CD4-positive, alpha-beta memory T cell (primary cell): Measurements from ENCODE around the gene MTCL1. TPM values are rescaled to one million over a fixed set of nuclear protein-coding genes. Genes with fewer than 3 reads are reported as not detected.

ENCODE experiments used
- CTCF ChIA-PET: fragments of 350-600 bp; sonication (Branson Sonifier 250); formaldehyde crosslinking; loops from one replicate; lab custom pipeline; 2021; ENCODE audit warnings: inconsistent platforms; ENCODE audit not compliant: partially characterized antibody; lab: Charles Lee
- POLR2A ChIA-PET: fragments of 350-600 bp; sonication (Branson Sonifier 250); formaldehyde crosslinking; loops from one replicate; lab custom pipeline; 2021; ENCODE audit not compliant: partially characterized antibody; lab: Charles Lee
- DNase-seq, 5 donors: peaks; one replicate each; pipeline versions ENCODE4 v3.0.0 to v3.0.0-alpha.2; 2020 to 2022; ENCODE audit warnings: mixed read lengths in 1 of 5
- H3K27ac ChIP-seq: one replicate; pipeline ENCODE4 v1.7.0; 2013; ENCODE audit warnings: low read depth, low read length
- H3K27me3 ChIP-seq: 2 replicates; pipeline ENCODE4 v1.7.0; 2013; ENCODE audit warnings: mild to moderate bottlenecking, low read length, moderate library complexity; ENCODE audit not compliant: insufficient read depth
- H3K36me3 ChIP-seq: 2 replicates; pipeline ENCODE4 v1.7.0; 2013; ENCODE audit warnings: mild to moderate bottlenecking, low read length, moderate library complexity; ENCODE audit not compliant: insufficient read depth
- H3K4me1 ChIP-seq: 2 replicates; pipeline ENCODE4 v1.7.0; 2013; ENCODE audit warnings: mild to moderate bottlenecking, low read length, moderate library complexity; ENCODE audit not compliant: insufficient read depth
- H3K4me3 ChIP-seq, 2 donors: one replicate each; pipeline ENCODE4 v1.7.0; 2013; ENCODE audit warnings: low read length in 2 of 2, mild to moderate bottlenecking in 1 of 2
- H3K9me3 ChIP-seq, 2 donors: one replicate each; pipeline ENCODE4 v1.7.0; 2013; ENCODE audit warnings: low read length in 2 of 2, control low read depth in 1 of 2; ENCODE audit not compliant: control insufficient read depth in 1 of 2
- H3K27ac Mint-ChIP-seq, 7 donors: one replicate each; pipeline ENCODE4 v1.8.0; 2020 to 2021; ENCODE audit warnings: mixed read lengths in 7 of 7, mild to moderate bottlenecking in 6 of 7, inconsistent platforms in 3 of 7, moderate library complexity in 3 of 7
- H3K27me3 Mint-ChIP-seq, 2 donors: one replicate each; pipeline ENCODE4 v1.8.0; 2020 to 2021; ENCODE audit warnings: mixed read lengths in 2 of 2
- H3K36me3 Mint-ChIP-seq, 2 donors: one replicate each; pipeline ENCODE4 v1.8.0; 2020 to 2021; ENCODE audit warnings: mixed read lengths in 2 of 2, inconsistent platforms in 1 of 2, mild to moderate bottlenecking in 1 of 2
- H3K4me1 Mint-ChIP-seq, 4 donors: one replicate each; pipeline ENCODE4 v1.8.0; 2020 to 2021; ENCODE audit warnings: mixed read lengths in 4 of 4, mild to moderate bottlenecking in 1 of 4
- H3K4me3 Mint-ChIP-seq, 8 donors: one replicate each; pipeline ENCODE4 v1.8.0; 2020 to 2021; ENCODE audit warnings: mixed read lengths in 8 of 8, mild to moderate bottlenecking in 7 of 8, moderate library complexity in 6 of 8, inconsistent platforms in 3 of 8
- H3K9me3 Mint-ChIP-seq, 8 donors: one replicate each; pipeline ENCODE4 v1.8.0; 2020 to 2021; ENCODE audit warnings: mixed read lengths in 8 of 8, mild to moderate bottlenecking in 5 of 8, inconsistent platforms in 3 of 8, moderate library complexity in 1 of 8
- intact Hi-C: fragments of 100-400 bp; cut with micrococcal nuclease; formaldehyde crosslinking; loops from one replicate; pipeline ENCODE4 v1.15.1; 2023
- polyA plus RNA-seq, 2 donors: library from polyadenylated mRNA; unstranded; fragments of 300-500 nt; fragmentation: Illumina TruSeq; gene quantifications; one replicate each; pipeline ENCODE4 v1.2.3, GENCODE V29; 2021
- total RNA-seq, 2 experiments: library from RNA; stranded (reverse); gene quantifications; one replicate each; pipeline ENCODE4 v1.2.3, GENCODE V29; 2021

The MTCL1 gene
- total and polyA plus RNA-seq, 4 experiments from 2014 or later = 0.29 to 0.36 TPM; not detected in 2

GRCh38 chr18:8785855-8786482, 80.6 kb downstream of the MTCL1 start:
- POLR2A ChIA-PET = no interaction called here

DNA sequence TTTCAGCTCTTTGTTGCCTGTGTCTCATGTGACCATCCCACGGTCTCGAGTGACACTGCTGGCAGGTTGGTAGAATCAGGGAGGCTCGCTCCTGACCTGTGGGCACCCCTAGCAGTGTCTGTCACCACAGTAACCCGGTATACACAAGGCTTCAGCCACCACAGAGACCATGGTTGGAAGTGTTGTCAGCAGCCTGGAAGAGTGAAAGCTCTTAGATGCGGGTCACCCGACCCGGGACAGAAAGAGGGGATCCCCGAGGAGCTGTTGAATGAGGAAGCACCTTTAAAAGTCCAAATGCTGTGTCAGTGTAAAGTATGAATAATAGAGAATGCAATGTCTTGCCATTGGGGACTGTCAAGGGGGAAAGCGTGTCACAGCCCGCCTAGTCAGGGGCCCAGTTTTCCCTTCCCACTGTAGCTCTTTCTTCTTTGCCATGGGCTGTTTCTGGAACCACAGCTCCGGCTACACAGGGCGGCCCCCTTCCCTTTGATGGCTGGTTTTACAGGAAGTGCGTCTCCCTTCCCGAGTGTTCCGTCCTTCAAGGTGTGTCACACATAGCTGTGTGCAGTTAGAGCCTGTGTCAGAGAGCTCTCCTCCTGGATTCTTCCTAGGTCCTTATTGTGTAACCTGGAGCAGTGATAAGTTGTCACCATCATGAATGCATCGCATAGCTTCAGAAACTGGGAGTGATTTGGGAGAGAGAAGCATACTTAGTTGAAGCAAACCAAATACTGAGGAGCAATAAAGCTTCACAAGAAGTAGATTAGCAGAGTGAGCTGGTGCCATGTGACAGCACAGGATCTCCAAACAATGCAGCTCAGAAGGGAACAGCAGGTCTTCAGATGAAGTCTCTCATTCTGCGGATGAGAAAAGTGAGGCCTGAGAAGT, 81.4 kb downstream of the MTCL1 start:
- intact Hi-C loops = no loop called here
- no peaks in the 10 kb centered on the region for H3K36me3 Mint-ChIP-seq
- Histone ChIP-seq H3K9me3 (no peaks in the 10 kb centered on the region), H3K36me3 (no peaks in the 10 kb centered on the region), H3K27me3 (no peaks in the 10 kb centered on the region), H3K4me1 (no peaks in the 10 kb centered on the region), H3K4me3 (no peak overlapping the region), H3K27ac (no peak overlapping the region)
- H3K27ac Mint-ChIP-seq = peak overlapping the region in 1 of 7 donors; percentile 22
- H3K27me3 Mint-ChIP-seq = peaks cover 3% of the 10 kb centered on the region in 2 donors
- CTCF ChIA-PET = interaction anchor here (1.3 to 1.6 kb wide), 3 partner anchors 11 to 201 kb away, joined by 4 to 6 read pairs (median 5); no protein-coding TSS in a partner anchor
- DNase-seq = peak in 1 of 5 donors; percentile 43
- POLR2A ChIA-PET = interaction anchor here (0.6 kb wide), 1 partner anchor 50 kb away, joined by 4 read pairs; no protein-coding TSS in a partner anchor
- H3K4me3 Mint-ChIP-seq = peak overlapping the region in 1 of 8 donors; percentile 20
- H3K9me3 Mint-ChIP-seq = no peaks in the 10 kb centered on the region
- H3K4me1 Mint-ChIP-seq = peaks cover 2 to 9% (median 5%) of the 10 kb centered on the region in 4 donors

More at GRCh38 chr18:8785855-8786482, 80.6 kb downstream of the MTCL1 start:
- no peaks in the 10 kb centered on the region for H3K27me3 ChIP-seq
- intact Hi-C loops = no loop called here
- Mint-ChIP-seq H3K4me3 (no peak overlapping the region), H3K9me3 (no peaks in the 10 kb centered on the region), H3K4me1 (peaks cover 2 to 9% (median 5%) of the 10 kb centered on the region in 4 donors), H3K36me3 (no peaks in the 10 kb centered on the region), H3K27ac (no peak overlapping the region), H3K27me3 (peaks cover 3 to 5% of the 10 kb centered on the region in 2 donors)
- no peak for DNase-seq
- no peaks in the 10 kb centered on the region for H3K4me1 ChIP-seq
- H3K4me3 ChIP-seq = no peak overlapping the region
- H3K9me3 ChIP-seq = no peaks in the 10 kb centered on the region
- CTCF ChIA-PET = interaction anchor here (1.3 to 1.6 kb wide), 3 partner anchors 11 to 202 kb away, joined by 4 to 6 read pairs (median 5); no protein-coding TSS in a partner anchor
- no peak overlapping the region for H3K27ac ChIP-seq
- H3K36me3 ChIP-seq = no peaks in the 10 kb centered on the region

- no peak for DNase-seq
- H3K4me3 Mint-ChIP-seq = no peak overlapping the region
- peaks cover 3% of the 10 kb centered on the region in 2 donors for H3K27me3 Mint-ChIP-seq
- no peaks in the 10 kb centered on the region for H3K27me3 ChIP-seq
- no peak overlapping the region for H3K27ac ChIP-seq
- intact Hi-C loops = no loop called here
- no peaks in the 10 kb centered on the region for H3K4me1 ChIP-seq
- H3K36me3 Mint-ChIP-seq = no peaks in the 10 kb centered on the region
- no peaks in the 10 kb centered on the region for H3K36me3 ChIP-seq
- H3K4me1 Mint-ChIP-seq = peaks cover 2 to 9% (median 5%) of the 10 kb centered on the region in 4 donors
- POLR2A ChIA-PET = interaction anchor here (0.6 kb wide), 1 partner anchor 51 kb away, joined by 4 read pairs; no protein-coding TSS in a partner anchor
- no peak overlapping the region for H3K4me3 ChIP-seq
- CTCF ChIA-PET = interaction anchor here (1.3 to 1.6 kb wide), 3 partner anchors 10 to 201 kb away, joined by 4 to 6 read pairs (median 5); no protein-coding TSS in a partner anchor
- no peak overlapping the region for H3K27ac Mint-ChIP-seq
- no peaks in the 10 kb centered on the region for H3K9me3 ChIP-seq
- no peaks in the 10 kb centered on the region for H3K9me3 Mint-ChIP-seq
Measured at GRCh38 chr18:8787371-8787670, 82.0 kb downstream of the MTCL1 start.

DNA sequence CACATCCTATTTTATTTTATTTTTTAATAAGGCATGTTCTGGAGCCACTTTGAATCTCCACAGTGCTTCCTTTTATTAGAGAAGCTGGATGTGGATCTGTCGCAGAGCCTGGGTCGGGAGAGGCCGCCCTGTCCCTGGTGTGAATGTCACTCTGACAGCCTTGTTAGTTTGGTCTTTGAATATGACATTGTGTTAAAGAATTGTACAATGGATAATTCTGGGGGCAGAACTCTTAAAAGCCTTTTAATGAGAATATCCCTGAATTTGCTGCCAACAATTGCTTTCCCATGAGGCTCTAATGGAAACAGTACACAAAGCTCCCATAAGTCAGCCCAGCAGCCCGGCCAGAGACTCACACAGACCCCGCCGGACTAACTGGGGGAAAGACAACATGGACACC, 82.4 kb downstream of the MTCL1 start:
- no peak overlapping the region for H3K4me3 ChIP-seq

DNA sequence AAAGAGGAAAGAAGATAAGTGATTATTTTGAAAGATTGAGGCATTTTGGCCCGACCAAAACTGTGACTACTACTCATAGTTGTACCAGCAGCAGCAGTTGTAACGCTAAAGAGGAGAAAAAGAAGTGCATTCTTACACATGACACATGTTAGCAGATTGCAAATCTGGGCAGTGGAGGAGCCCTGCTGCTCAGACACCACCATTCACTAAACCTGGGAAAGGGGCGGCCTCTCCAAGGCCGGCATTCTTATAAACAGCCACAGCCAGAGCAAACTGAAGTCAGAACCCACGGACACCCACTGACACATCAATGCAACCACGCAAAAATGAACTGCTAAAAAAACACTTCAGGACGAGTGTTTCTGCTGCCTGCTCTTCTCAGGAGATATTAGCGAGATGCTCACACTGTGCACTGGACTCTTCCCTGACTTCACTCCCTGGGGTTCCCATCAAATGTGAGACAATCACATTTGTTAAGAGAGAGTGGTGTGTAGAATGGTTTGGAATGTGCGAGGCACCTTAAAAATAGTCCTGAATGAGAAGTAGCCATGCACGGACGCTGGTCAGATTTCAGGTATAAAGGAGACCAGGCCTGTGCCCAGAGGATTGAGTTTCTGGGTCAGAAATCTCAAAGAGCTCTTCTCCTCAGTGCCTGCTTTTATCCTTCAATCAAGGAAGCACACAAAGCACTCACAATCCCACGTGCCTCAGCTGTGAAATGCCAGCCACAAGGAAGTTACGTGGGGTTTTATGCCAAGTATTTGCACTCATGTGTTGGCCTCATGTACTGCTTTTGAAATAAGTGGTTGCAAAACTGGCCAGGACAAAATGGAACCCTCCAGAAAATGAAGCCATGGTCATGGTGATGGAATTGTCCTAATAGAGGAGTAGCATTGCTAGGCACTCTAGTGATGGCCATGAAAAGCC, 83.4 kb downstream of the MTCL1 start:
- Mint-ChIP-seq H3K36me3 (no peaks in the 10 kb centered on the region), H3K4me3 (no peak overlapping the region), H3K4me1 (peaks cover 2 to 9% (median 5%) of the 10 kb centered on the region in 4 donors), H3K9me3 (no peaks in the 10 kb centered on the region), H3K27me3 (peaks cover 3% of the 10 kb centered on the region in 2 donors), H3K27ac (no peak overlapping the region)
- no peak for DNase-seq
- Histone ChIP-seq H3K4me1 (no peaks in the 10 kb centered on the region), H3K9me3 (no peaks in the 10 kb centered on the region), H3K4me3 (no peak overlapping the region), H3K27ac (no peak overlapping the region), H3K27me3 (no peaks in the 10 kb centered on the region), H3K36me3 (no peaks in the 10 kb centered on the region)
- intact Hi-C loops = no loop called here
- ChIA-PET CTCF (no interaction called here), POLR2A (no interaction called here)

More for the DNA sequence above, 82.4 kb downstream of the MTCL1 start:
- Mint-ChIP-seq H3K4me3 (no peak overlapping the region), H3K9me3 (no peaks in the 10 kb centered on the region), H3K36me3 (no peaks in the 10 kb centered on the region), H3K27ac (no peak overlapping the region), H3K27me3 (peaks cover 3% of the 10 kb centered on the region in 2 donors), H3K4me1 (peaks cover 2 to 9% (median 5%) of the 10 kb centered on the region in 4 donors)
- Histone ChIP-seq H3K9me3 (no peaks in the 10 kb centered on the region), H3K4me1 (no peaks in the 10 kb centered on the region), H3K27ac (no peak overlapping the region), H3K27me3 (no peaks in the 10 kb centered on the region), H3K36me3 (no peaks in the 10 kb centered on the region)
- no peak for DNase-seq
- CTCF ChIA-PET = no interaction called here
- POLR2A ChIA-PET = no interaction called here
- intact Hi-C loops = no loop called here

GRCh38 chr18:8791171-8791651, 85.9 kb downstream of the MTCL1 start:
- H3K36me3 ChIP-seq = no peaks in the 10 kb centered on the region
- Mint-ChIP-seq H3K9me3 (no peaks in the 10 kb centered on the region), H3K4me1 (peaks cover 4 to 9% (median 5%) of the 10 kb centered on the region in 4 donors), H3K36me3 (no peaks in the 10 kb centered on the region), H3K27ac (no peak overlapping the region), H3K27me3 (peaks cover 0 to 3% of the 10 kb centered on the region in 2 donors), H3K4me3 (no peak overlapping the region)
- H3K4me3 ChIP-seq = no peak overlapping the region
- H3K27me3 ChIP-seq = no peaks in the 10 kb centered on the region
- intact Hi-C loops = no loop called here
- no peaks in the 10 kb centered on the region for H3K4me1 ChIP-seq
- no peak overlapping the region for H3K27ac ChIP-seq
- DNase-seq = no peak
- POLR2A ChIA-PET = no interaction called here
- CTCF ChIA-PET = no interaction called here
- no peaks in the 10 kb centered on the region for H3K9me3 ChIP-seq
